ENCODE results near the gene MOB1B. TPM values are rescaled to one million over a fixed set of nuclear protein-coding genes. Genes with fewer than 3 reads are reported as not detected.

The MOB1B gene
- total and polyA plus RNA-seq, 2 experiments from 2014 or later: 7.9 to 30.2 TPM

DNA sequence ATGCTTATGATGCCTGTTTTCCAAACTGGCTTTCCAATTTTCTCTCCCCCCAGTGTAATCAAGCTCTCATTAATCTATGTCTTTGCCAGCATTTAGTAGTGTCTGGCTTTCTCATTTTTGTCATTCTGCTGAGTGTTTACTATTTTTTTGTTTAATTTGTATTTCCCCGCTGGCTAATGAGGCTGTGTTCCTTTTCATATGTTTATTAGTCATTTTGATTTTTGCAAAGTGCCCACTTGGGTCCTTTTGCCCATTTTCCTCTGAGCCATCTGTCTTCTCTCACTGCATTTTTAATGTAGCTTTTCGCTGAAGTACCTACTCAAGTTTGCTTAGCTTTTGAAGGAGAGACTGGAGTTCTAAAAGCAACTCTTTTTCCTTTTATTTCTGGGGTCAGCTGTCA, 106.0 kb downstream of the MOB1B start:
- Histone ChIP-seq H3K4me3 (no peak overlapping the region), H3K9me2 (ENCODE audit: insufficient read depth) (no peaks in the 10 kb centered on the region), H3F3A (replicated peaks; ENCODE audit: low read depth) (no peaks in the 10 kb centered on the region), H3K4me1 (ENCODE audit: insufficient read depth) (peaks cover 23% of the 10 kb centered on the region), H3K36me3 (ENCODE audit: insufficient read depth) (no peaks in the 10 kb centered on the region; the same call in 1 of the 2 replicates), H2AFZ (no peak overlapping the region), H4K20me1 (replicated peaks; ENCODE audit: insufficient read depth) (peaks cover 10% of the 10 kb centered on the region; the same call in 1 of the 2 replicates), H3K4me2 (no peak overlapping the region), H3K27ac (ENCODE audit: low read depth) (no peak overlapping the region), H3K27me3 (ENCODE audit: insufficient read depth) (no peaks in the 10 kb centered on the region), H3K79me2 (replicated peaks; ENCODE audit: insufficient read depth) (peaks cover 65% of the 10 kb centered on the region)
- H3K9me3 Mint-ChIP-seq: peaks cover 11% of the 10 kb centered on the region; the same call in 2 of the 3 replicates
- H3K27me3 Mint-ChIP-seq (ENCODE audit: insufficient read depth, low read depth, poor library complexity): peaks cover 11% of the 10 kb centered on the region
- DNase-seq (ENCODE audit: low spot score) (no peak), ATAC-seq (no peak)
- peaks cover 27% of the 10 kb centered on the region for H3K36me3 Mint-ChIP-seq (ENCODE audit: low read depth)
- no peak overlapping the region for H3K4me3 Mint-ChIP-seq
- peaks cover 40% of the 10 kb centered on the region for H3K4me1 Mint-ChIP-seq
- no peak overlapping the region for H3K27ac Mint-ChIP-seq
- TF ChIP-seq EZH2phosphoT487 (IDR thresholded peaks at IDR 0.05; ENCODE audit: unreplicated experiment): no peak
- TF ChIP-seq, protein P1, sequence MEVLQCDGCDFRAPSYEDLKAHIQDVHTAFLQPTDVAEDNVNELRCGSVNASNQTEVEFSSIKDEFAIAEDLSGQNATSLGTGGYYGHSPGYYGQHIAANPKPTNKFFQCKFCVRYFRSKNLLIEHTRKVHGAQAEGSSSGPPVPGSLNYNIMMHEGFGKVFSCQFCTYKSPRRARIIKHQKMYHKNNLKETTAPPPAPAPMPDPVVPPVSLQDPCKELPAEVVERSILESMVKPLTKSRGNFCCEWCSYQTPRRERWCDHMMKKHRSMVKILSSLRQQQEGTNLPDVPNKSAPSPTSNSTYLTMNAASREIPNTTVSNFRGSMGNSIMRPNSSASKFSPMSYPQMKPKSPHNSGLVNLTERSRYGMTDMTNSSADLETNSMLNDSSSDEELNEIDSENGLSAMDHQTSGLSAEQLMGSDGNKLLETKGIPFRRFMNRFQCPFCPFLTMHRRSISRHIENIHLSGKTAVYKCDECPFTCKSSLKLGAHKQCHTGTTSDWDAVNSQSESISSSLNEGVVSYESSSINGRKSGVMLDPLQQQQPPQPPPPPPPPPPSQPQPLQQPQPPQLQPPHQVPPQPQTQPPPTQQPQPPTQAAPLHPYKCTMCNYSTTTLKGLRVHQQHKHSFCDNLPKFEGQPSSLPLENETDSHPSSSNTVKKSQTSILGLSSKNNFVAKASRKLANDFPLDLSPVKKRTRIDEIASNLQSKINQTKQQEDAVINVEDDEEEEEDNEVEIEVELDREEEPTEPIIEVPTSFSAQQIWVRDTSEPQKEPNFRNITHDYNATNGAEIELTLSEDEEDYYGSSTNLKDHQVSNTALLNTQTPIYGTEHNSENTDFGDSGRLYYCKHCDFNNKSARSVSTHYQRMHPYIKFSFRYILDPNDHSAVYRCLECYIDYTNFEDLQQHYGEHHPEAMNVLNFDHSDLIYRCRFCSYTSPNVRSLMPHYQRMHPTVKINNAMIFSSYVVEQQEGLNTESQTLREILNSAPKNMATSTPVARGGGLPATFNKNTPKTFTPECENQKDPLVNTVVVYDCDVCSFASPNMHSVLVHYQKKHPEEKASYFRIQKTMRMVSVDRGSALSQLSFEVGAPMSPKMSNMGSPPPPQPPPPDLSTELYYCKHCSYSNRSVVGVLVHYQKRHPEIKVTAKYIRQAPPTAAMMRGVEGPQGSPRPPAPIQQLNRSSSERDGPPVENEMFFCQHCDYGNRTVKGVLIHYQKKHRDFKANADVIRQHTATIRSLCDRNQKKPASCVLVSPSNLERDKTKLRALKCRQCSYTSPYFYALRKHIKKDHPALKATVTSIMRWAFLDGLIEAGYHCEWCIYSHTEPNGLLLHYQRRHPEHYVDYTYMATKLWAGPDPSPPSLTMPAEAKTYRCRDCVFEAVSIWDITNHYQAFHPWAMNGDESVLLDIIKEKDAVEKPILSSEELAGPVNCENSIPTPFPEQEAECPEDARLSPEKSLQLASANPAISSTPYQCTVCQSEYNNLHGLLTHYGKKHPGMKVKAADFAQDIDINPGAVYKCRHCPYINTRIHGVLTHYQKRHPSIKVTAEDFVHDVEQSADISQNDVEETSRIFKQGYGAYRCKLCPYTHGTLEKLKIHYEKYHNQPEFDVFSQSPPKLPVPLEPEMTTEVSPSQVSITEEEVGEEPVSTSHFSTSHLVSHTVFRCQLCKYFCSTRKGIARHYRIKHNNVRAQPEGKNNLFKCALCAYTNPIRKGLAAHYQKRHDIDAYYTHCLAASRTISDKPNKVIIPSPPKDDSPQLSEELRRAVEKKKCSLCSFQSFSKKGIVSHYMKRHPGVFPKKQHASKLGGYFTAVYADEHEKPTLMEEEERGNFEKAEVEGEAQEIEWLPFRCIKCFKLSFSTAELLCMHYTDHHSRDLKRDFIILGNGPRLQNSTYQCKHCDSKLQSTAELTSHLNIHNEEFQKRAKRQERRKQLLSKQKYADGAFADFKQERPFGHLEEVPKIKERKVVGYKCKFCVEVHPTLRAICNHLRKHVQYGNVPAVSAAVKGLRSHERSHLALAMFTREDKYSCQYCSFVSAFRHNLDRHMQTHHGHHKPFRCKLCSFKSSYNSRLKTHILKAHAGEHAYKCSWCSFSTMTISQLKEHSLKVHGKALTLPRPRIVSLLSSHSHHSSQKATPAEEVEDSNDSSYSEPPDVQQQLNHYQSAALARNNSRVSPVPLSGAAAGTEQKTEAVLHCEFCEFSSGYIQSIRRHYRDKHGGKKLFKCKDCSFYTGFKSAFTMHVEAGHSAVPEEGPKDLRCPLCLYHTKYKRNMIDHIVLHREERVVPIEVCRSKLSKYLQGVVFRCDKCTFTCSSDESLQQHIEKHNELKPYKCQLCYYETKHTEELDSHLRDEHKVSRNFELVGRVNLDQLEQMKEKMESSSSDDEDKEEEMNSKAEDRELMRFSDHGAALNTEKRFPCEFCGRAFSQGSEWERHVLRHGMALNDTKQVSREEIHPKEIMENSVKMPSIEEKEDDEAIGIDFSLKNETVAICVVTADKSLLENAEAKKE (CRISPR knock-in tag; IDR thresholded peaks at IDR 0.05): no peak
- TF ChIP-seq ZNF331 (CRISPR knock-in tag; IDR thresholded peaks at IDR 0.05; ENCODE audit: low read depth): no peak
- TF ChIP-seq, protein P2, sequence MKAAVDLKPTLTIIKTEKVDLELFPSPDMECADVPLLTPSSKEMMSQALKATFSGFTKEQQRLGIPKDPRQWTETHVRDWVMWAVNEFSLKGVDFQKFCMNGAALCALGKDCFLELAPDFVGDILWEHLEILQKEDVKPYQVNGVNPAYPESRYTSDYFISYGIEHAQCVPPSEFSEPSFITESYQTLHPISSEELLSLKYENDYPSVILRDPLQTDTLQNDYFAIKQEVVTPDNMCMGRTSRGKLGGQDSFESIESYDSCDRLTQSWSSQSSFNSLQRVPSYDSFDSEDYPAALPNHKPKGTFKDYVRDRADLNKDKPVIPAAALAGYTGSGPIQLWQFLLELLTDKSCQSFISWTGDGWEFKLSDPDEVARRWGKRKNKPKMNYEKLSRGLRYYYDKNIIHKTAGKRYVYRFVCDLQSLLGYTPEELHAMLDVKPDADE (IDR thresholded peaks at IDR 0.05): no peak
- TF ChIP-seq, protein P3, sequence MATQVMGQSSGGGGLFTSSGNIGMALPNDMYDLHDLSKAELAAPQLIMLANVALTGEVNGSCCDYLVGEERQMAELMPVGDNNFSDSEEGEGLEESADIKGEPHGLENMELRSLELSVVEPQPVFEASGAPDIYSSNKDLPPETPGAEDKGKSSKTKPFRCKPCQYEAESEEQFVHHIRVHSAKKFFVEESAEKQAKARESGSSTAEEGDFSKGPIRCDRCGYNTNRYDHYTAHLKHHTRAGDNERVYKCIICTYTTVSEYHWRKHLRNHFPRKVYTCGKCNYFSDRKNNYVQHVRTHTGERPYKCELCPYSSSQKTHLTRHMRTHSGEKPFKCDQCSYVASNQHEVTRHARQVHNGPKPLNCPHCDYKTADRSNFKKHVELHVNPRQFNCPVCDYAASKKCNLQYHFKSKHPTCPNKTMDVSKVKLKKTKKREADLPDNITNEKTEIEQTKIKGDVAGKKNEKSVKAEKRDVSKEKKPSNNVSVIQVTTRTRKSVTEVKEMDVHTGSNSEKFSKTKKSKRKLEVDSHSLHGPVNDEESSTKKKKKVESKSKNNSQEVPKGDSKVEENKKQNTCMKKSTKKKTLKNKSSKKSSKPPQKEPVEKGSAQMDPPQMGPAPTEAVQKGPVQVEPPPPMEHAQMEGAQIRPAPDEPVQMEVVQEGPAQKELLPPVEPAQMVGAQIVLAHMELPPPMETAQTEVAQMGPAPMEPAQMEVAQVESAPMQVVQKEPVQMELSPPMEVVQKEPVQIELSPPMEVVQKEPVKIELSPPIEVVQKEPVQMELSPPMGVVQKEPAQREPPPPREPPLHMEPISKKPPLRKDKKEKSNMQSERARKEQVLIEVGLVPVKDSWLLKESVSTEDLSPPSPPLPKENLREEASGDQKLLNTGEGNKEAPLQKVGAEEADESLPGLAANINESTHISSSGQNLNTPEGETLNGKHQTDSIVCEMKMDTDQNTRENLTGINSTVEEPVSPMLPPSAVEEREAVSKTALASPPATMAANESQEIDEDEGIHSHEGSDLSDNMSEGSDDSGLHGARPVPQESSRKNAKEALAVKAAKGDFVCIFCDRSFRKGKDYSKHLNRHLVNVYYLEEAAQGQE (IDR thresholded peaks at IDR 0.05; ENCODE audit: unreplicated experiment): no peak

Measured in GM23338 (cell line).